Stimulated activated CD4-positive, alpha-beta T cell treated with anti-CD3 and anti-CD28 coated beads, Interleukin-4, amount 100 ng/mL, for 48 hours (primary cell): ENCODE measurements around the gene CACNA2D3.

ENCODE experiments used
- DNase-seq, 2 donors: peaks; one replicate each; pipeline ENCODE4 v3.0.0-alpha.2; 2020; ENCODE audit warnings: low read depth in 2 of 2

Gene CACNA2D3

DNA sequence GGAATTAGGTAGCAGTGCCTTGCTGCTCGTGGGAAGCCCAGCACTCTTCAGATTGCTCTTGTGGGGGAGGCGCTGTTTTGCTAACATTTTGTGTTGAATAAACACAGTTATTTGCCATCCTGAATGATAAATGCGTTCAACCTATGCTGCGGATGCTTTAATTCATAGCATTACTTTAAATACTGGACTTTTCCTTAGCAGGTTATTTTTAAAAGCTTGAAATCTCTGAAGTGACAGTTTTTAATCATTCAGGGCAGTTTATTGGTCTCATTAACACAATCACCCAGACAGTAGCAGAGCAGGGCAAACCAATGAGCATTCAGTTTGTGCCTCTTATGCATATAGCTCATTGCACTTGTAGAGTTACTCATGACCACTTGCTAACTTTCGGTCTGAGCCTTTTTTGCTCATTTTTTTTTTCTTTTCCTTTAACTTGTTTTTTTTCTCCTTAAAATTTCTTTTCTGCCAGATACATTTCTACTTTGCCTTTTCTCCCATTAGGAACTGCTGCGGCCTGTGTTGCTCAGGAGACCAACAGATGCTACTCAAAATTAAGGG is 5.2 kb downstream of the CACNA2D3 start:
- DNase-seq, result no peak

DNA sequence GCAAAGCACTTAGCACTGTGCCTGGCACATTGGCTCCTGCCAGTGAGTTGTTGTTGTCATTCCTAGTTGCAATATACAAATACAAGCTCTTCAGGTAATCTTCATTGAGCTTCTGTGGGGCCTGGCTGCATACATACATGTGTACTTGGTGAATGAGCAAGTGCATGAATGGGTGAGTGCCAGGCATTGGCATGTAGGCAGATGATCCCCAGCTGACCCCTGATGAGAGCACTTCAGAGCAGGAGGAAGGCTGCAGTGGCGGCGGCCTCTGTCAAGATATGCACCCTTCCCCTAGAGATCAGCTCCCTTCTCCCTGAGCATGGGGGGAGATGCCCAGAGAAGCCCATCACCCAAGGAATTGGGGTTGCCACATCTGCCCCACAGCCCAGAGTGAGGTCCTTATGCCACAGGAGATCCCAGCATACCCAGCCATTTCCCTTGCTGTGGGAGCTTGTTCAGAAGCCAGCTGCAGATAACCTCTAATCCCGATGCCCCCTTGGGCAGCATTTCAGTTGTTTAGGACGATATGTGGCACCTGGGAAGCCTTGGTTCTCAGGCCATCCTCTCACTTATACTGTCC is 8.8 kb downstream of the CACNA2D3 start:
- DNase-seq, result no peak

DNA sequence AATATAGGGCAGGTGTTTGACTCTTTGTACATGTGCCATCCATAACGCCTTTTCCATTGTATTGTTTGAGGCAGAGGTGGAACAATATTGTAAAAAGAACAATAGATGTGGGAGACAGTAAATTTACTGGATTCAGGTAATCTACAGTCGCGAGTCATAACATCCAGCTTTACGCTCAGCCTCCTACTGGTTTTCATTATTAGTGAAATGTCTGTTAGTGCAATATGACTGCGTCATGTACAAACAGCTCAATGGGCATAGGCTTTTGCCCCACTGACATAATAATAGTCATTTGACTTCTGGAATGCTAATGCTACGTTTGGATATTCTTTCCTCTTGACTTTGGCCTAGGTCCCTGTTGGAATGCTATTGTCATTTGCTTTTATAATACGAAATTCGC is 9.5 kb downstream of the CACNA2D3 start:
- no peak for DNase-seq

DNA sequence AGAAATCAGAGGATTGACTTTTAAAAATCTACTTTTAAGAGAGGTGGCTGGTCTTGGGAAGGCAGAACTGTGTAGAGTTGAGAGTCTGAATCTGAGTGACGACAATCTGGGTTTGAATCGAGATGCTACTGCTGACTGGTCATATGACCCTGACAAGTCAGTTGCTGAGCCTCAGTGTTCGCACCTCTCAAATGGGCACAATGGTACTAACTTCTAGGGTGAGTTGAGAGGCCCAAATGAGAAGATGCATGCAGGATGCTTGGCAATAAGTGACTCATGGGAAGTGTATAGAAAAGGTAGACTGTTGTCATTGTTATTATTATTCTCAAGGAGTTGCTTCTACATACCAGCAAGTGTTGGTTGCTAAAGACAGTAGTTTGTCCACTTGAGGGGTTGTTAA is 10.3 kb downstream of the CACNA2D3 start:
- DNase-seq, result no peak

DNA sequence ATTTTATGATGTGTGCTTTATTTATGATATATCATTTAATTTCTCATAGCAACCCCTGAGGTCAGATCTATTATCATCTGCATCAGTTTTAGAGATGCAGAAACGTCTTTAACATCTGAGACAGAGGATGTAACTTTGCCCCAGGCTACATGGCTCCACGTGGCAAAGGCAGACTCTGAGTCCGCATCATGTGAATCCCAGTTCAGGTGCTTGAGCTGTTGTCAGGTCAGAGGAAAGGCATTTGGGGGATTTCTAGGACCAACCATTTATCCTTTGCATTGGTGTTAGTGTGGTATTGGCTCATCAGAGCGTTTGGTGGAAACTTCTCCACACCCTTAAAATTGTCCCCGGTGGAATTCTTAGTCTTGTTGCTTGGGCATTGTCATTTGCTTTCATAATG is 10.8 kb downstream of the CACNA2D3 start:
- DNase-seq, result no peak

DNA sequence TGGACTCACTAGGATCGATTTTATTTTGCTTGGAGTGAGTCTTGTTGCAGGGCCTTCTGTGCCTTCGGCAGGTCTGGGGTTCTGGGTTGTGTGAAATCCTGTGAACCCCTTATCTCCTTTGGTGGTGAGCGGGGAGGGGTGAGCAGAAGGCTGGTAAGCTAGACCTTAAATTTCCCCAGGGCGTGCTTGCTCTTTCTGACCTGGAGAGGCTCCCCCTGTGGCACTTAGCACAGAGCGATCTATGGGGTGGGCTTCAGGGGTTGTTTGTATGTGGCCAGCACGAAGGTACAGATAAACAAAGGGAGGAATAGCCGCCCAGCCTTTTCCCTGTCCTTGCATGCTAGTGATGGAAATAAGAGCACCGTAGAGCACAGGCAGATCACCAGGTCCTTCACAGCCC is 11.8 kb downstream of the CACNA2D3 start:
- no peak for DNase-seq

DNA sequence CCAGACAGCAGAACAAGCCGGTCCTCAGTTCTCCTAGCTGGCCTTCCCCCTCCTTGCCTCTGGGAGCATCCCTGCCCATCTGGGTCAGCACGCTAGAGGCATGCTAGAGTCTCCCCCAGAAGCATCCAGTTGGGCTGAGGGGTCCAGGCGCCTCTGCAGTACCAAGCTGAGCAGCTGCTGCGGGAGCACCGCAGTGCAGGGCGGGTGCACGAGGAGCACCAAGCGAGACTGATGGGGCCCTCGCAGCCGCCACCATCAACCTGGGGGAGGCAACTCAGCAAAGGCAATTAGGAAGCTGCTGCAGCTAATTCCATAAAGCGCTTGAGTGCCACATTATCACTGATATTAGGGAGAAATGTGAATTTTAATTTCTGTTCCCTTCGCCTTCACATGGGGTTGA is 12.4 kb downstream of the CACNA2D3 start:
- DNase-seq, result no peak

DNA sequence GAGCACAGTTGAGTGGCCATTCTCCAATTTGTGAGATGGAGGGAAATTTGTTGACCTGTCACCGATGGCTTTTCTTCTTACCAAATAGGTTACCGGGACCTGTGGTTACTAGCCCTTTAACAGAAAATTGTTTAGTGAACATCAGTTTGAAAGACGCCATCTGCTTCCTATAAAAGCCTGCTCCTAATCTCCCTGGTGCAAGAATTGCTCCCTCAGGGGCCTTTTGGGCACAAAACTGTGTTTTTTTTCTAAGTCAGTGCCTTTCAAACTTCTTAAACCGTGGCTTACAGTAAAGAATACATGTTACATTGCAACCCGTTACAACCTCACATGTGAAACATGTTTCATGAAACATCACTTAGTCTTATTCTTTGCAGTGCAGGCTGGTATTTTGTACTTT is 15.0 kb downstream of the CACNA2D3 start:
- no peak for DNase-seq

DNA sequence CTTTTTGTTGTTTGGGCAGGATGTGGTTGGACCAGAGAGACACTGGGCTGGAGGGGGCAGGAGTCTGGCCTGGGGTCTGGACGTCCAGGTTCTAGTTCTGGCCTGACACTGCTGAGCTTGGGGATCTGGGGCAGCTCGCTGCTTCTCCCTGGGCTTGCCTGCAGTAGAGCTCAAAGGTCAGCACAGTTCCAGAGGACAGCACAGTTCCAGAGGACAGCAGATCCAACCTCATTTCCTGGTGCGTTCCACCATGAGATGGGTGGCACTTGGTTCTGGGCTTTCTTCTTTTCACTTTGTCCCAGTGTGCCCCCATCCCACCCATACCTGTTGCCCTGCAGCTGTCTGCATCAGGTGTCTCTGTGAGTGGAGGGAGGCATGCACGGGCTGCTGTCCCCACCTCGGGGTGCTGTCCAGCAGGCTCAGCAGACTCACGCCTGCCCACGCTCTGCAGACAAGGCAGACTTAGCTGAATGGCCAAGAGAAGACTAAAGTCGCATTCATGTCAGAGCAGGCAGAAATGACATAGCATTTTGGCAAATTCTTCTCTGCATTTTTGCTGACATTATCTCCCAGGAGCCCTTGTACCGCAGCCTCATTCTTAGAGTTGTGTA is 16.7 kb downstream of the CACNA2D3 start:
- no peak for DNase-seq

DNA sequence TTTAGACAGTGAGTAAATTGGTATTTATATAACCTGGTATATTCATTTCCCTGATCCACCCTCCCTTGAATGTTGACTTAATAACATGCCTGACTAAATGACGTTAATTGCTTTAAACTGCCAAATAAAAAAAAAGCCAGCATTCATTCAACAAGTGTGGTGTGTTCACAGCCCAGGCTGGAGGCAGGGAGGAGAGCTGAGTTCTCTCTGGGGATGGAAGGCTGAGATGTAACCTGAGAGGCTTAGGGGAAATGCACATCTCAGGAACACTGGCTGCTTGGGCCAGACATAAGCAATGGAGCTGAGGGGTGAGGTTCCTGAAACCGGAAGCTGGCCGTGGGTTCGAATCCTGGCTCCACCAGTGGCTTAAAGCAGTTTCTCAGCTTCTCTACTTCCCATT is 17.3 kb downstream of the CACNA2D3 start:
- DNase-seq, result no peak

DNA sequence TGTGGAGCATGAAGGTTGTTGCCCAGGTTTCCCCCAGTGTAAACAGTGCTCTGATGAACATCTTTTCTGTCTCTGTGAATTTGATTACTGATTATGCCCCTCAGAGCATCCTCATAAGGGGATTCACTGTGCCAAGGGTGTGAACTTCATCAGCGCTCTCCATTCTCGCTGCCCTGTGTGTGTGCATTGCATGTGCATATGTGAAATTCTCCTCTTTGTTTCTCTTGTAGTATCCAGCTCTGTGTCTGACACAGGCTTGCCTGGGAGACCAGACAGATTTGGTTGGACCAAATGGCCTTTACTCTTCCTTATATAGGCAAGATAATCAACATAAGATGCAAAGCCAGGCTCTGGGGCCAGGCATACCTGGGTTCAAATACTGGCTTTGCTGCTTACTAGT is 21.9 kb downstream of the CACNA2D3 start:
- no peak for DNase-seq

DNA sequence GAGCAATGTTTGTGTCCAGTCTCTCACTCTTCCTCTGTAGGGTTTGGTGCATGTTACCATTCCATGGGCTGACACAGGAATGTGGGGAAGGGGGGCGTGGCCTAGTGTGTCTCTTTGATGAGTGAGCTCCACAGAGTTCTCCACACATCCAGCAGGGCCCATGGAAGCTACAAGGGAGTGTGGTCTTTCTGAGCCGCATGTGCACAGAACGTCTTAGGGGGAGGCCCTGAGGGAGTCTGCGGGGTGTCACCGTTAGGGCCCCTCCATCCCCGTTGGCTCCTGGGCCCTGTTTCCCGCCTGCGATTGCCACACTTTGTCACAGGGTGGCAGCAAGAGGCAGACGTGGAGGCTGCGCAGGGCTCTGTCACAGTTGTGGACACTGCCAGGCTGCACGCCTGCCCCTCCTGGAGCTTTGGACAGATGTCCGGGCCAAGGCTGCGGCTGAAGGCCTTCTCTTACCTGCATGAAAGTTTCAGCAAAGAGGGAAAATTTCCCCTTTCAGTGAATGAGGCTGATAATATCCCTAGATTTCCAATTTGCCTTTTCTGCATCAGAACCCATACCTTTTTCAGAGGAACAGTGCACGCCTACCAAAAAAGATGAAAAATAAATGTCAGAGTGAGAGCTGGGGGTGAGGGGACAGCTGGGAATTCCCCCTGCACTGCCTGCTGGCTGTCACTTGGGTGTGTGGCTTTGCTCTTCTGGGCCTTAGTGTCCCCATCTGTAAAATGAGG is 24.3 kb downstream of the CACNA2D3 start:
- no peak for DNase-seq

DNA sequence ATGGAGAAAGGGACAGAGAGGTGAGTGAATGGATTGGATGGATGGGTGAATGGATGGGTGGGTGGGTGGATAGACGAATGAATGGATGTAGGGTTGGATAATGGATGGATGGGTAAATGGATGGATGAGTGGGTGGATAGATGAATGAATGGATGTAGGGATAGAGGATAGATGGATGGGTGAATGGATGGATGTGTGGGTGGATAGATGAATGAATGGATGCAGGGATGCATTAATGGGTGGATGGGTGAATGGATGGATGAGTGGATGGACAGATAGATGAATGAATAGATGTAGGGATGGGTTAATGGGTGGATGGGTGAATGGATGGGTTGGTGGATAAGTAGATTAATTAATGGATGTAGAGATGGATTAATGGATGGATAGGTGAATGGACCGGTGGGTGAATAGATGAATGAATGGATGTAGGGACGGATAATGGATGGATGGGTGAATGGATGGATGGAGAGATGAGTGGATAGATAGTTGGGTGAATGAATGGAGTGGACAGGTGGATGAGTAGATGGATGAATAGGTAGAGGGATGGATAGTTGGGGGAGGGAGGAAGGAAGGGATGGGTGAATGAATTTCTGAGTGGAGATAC is 28.6 kb downstream of the CACNA2D3 start:
- no peak for DNase-seq

DNA sequence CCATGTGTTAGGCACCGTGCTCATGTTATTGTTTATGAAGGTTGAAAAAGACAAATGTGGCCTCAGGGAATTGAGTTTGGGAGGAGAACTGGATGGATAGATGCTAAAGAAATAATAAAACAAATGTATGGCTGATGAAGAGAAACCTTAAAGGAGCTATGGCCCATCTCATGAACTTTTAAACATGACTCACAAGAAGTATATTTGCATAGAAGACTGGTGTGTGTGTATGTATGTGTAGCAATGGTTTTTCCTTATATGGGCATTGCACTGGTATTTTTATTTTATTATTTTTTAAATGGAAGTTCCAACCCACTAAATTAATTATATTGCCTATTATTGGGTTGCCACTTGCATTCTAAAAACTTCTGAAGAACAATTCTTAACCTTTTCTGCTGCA is 31.1 kb downstream of the CACNA2D3 start:
- no peak for DNase-seq

DNA sequence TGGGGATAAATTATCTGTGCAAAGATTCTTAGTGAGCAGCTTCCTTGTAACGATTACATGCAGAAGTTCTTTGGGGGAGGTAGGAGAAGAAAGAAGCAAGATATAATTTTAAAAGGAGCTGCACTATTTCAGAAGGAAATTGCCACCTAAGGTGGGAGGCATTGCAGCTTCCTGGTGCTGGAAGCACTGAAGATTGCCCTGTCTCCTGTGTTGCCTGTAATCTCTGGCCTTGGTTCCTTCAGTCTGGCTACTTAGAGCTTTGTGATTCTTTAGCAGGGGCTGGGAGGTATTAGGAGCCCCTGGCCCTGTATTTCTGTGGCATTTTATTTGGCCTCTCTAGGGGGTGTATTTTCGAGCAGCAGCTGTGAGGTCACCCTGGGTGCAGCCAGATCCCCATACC is 35.5 kb downstream of the CACNA2D3 start:
- DNase-seq, result no peak

DNA sequence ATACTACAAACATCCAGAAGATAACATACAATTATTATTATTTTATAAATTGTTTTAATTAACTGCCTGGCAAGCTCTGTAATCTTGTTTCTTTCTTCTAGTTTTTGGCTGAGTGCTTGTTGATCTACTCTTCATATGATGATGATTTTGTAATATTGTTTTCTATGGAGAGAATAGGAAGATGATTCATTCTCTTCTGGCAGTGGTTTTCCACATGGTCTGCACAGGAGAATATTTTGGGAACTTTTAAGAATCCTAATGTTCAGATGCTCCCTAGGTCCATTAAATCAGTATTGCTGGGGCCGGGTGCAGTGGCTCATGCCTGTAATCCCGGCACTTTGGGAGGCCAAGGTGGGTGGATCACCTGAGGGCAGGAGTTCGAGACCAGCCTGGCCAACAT is 37.6 kb downstream of the CACNA2D3 start:
- no peak for DNase-seq

DNA sequence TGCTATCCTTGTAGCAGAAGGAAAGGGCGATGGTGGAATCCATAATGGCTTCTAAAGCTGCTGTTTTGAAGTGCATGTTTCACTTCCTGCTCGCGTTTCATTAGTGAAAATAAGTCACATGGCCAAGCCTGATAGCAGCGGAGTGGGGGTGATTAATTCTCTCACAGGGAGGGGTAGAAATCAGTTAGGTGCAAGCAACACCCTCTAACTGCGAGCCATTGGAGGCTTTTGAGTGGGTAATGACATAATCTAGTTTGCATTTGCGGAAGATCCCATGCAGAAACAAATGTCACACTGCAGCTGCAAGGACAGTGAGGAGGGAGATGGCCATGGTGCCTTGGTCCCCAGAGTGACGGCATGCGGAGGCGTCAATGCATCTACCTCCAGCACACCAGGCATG is 41.1 kb downstream of the CACNA2D3 start:
- DNase-seq, result no peak

DNA sequence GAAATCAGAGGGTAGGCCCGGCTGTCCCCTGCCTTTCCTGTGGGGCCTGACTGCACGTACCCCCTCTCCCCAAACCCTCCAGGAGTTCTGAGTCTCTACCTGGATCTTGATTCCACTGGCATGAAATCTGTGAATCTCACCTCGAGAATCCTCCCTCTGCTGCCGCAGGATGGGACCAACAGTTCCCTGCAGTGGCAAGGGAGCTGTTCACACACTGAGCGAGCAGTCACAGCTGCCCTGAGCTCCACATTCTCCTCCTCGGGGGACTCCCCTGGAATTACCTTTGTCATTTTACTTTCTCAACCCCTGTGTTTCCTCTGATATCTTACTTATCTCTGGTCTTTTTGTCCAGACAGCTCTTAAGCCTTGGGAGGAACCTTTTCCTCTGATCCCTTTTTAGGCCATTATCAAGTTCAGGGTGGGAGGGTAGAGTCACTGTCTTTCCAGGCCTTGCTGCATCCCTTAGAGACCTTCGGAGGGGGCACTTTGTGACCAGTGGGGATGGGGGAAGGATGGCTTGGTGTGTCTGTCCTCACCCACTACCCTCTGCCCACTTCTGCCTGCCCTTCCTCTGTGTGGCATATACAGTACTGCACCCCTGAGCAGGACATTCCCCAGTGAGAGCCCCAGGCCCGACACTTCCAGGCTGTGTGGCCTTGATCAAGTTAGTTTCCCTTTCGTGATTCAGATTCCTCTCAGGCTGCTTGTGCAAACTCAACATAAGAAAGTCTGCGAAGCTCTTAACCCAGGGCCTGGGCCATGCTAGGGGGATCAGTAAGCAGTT is 42.0 kb downstream of the CACNA2D3 start:
- DNase-seq, result no peak

DNA sequence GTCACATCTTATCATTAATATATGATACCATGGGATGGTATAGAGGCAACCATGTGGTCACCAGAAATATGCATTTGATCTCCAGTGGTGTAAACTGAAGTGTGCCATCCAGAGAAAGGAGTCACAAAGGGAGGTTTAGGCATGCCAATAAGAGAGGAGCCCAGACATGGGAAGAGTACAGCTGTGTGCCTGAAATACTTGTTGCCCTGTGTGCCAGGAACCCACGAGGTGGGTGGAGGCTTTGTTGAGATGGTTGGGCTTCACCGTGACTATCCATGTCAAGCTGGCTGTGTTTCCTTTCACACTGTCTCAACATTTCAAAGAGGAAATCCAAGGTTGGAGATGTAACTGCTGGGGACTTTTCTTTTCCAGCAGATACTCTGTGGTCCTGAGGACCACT is 43.5 kb downstream of the CACNA2D3 start:
- no peak for DNase-seq

DNA sequence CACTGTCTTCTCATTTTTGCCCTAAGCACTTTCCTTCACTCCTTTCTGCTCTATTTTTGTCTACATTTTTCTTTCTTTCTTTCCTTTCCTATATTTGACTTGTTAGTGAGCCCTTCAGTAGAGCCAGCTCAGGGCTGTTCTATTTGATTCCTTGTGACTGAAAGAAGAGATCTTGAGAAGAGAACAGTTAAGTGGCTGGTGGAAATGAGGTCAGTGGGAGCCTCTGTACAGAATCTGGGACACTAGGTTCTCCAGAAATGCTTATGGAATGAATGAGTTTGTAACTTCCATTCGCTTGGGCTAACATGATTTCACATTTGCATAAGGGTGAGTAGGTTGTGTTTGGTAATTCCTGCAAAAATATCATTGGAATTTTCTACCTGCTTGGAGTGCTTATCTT is 45.6 kb downstream of the CACNA2D3 start:
- DNase-seq, result no peak

DNA sequence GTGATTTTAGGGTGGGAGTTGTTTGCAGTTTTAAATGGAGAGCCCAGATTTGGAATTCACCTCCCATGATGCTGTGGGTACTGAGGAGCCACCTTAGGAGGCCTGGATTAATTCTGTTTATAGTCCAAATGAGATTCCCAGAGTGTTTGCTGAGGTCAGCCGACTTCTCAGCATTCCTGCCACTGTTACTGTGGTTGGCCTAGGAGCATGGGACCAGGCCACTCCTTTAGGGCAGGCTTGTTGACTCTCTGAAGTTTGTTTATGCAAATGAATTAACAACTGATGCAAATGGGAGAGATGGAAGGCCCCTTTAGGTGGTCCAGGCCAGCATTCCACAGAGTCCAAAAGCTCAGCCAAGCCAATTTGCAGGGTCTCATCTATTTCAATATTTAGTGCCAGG is 46.1 kb downstream of the CACNA2D3 start:
- DNase-seq, result no peak

DNA sequence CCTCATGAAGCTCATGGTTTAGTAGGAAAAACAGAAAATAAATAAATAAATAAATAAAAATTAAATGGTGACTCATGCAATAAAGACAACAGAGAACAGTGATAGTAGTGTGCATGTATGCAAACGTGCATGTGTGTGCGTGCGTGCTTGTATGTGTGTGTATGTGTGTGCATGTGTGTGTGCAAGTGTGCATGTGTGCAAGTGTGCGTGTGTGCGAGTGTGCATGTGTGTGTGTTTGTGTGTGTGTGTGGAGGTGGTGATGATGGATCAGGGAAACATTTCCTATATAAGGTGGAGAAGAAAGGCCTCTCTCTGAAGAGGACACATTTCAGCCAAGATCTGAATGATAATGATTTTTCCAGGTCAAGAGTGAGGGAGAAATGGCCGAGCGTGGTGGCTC is 47.2 kb downstream of the CACNA2D3 start:
- no peak for DNase-seq
